Daoy (cell line): ENCODE data around the gene FLAD1. TPM values are rescaled to one million over a fixed set of nuclear protein-coding genes. Genes with fewer than 3 reads are reported as not detected.
A peak's percentile ranks its signal among the peaks of the same experiment; 100 is the strongest.

Experiments
- DNase-seq: peaks from one replicate; pipeline ENCODE4 v3.0.0-alpha.2; 2015; ENCODE audit warnings: low read depth
- total RNA-seq: library from RNA; depleted of rRNA; stranded (reverse); fragments of >200 nt; shearing (Covaris generic); gene quantifications from 2 replicates; pipeline ENCODE4 v1.2.3, GENCODE V29; 2014

The FLAD1 gene
- total RNA-seq, 1 experiment from 2014 or later: 48.1 TPM

DNA sequence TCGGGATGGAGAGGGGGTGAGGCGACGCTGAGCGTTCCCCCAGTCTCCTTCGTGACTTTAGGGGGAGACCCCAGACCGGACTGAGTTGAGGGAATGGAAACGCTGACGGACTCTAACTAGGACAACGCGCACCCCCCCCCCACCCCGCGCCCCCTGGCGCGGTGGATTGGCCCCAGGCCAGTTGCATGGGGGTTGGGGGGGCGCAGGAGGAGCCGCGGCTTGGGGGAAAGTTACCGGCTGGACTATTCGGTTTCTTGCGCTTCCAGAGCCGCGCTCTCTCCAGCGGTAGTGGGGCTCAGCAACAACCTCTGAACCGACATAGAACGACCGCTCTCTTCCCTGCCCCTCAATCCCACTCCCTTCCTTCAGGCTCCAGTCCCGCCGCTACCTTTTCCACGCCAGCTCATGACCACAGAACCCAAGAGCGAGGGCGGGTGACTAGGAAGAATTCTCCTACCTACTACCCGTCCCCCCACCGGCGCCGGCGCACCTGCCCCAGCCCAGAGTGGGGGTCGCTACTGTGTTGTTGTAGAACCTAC lies 20.2 kb downstream of the FLAD1 start:
- DNase-seq: peak; percentile 54

DNA sequence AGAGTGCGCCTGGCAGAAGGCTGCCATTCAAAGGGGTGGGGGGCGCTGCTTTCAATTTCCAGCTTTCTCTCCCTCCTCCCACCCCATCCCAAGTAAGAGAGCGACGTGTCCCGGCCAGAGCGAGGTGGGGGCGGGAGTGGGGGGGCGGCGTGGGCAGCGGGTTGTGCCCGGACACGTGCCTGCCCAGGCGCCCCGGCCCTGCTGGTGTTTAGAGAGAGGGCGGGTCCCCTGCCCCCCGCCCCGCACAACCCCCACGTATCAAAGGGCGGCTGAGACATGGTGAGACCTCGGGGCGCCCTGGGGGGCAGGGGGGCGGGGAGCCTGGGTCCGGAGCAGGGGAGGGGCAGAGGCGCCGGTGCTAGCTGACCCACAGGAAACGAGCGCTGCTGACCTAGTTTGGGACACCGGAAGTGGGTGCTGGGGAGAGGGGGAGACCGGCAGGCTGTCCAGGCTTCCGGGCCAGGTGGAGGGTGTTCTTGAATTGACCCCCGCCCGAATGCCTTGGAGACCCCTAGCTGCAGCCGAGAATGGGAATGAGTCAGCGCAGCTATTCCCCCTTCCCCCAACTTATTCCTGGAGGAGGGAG lies 20.7 kb downstream of the FLAD1 start:
- DNase-seq: peak; percentile 68

DNA sequence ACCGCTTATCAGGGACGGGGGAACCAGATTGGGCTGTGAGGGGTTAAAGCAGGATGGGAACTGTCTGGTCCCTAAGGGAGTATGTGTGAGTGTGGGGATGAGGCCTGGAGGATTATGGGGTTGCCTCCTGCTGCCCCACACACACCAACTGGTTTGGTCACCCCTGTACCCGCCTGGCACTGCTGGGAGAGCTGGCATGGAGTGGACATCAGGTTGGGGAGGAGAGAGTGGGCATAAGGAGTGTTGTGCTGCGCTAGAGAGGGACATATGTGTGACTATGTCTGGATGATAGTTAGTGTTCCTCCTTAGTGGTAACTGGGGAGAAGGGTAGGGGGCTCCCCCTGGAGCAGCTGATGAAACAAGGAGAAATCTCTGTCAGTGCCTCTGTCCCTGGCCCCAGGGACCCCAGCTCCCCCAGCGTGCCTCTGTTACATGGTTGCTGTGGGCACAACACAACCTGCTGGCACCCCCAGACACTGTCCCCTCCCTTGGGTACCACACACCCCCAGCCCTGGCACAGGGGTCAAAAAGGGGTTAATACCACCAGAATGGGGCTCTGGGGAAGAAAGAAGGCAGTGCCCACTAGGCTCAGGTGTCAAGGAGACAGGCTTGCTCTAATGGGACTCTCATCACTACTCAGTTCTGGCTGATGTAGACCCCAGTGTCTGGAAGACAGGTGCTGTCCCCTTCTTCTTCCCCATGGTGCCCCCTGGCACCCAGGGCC lies 21.4 kb downstream of the FLAD1 start:
- no peak for DNase-seq

DNA sequence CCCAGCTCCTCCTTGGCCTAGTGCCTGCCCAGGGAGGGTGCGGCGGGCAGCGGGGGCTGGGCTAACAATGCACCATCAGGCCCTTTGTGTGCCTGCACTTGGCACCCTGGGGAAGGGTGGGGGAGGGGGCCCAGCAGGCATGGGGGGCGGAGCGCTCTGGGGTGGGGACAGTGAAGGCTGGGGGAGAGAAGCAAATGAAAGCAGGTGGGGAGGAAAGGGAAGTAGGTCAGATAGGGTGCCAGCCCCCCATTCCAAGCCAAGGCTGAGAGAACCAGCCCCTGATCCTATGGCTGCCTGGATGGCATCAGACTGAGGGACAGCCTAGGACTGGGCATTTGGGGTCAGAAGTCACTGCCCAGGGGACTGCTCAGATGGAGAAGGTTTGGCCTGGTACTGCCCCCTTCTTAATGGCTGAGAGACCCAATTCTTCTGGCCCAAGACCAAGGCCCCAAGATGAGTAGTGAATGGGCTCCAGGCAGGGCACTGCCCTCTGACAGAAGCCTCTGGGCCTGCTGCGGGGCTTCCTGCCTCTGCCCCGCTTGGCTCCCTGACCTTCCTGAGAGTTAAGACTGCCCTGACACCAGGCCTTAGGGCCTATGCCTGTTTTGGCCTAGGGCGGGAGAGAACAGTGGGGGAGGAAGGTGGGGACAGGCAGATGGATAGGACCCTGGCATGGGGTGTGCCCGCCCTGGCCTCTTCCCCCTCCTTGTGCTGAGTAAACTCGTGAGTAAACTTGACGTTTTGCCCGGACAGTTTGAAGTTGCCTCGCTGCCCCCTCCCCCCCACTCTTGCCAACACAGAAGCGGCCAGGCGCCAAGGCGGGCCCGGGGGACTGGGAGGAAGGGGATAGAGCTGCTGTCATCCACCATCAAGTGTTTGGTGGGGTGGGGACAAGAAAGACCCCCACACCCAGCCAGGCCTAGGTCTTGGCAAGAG lies 22.2 kb downstream of the FLAD1 start:
- peak; percentile 49 for DNase-seq

DNA sequence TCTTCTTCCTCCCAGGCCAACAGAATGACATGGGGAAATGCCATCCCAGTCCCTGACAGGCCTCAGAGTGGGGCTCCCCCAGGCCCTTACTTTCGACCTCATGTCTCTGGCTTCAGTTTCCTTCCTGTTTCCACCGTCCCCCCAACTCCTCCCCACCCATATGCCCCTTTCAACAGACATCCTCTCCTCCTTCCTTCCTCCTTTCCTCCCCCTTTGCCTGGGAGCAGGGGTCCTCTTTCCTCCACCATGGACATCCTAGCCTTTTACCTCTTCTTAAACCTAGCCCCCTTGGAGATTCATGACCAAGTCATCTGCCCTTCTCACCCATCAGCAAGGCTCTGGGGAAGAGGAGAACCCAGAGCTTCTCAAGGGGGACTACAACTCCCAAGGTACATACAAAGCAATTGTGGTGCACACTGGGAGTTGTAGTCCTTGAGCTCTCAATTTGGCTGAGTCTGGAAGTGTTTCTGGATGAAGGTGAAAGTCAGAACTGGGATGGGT lies 23.5 kb downstream of the FLAD1 start:
- DNase-seq: no peak

DNA sequence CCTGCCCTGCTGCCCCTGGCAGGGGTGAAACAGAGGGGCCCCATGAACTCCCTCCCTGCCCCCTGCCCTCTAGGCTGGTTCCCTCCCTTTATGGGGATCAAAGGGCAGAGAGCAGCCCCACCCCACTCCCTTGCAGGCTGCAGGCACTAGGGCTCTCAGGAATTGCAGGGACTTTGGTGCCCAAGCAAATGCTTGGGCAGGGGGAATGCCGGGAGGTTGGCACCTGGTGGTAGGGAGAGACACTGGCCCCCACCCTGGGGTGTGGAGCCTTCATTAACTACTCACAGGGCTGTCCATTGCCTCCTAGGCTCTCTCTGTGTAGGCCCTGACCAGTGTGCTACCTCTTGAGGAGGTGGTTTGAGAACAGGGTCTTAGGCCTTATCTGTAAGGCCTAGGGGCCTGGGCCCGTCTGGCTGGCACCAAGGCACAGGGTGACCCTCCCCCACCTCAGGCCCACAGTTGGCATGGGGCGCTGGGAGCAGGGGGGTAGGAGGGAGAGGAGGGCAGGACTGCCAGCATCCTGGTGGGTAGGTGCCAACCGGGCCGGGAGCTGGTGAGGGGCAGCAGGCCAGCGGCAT lies 24.2 kb downstream of the FLAD1 start:
- no peak for DNase-seq

DNA sequence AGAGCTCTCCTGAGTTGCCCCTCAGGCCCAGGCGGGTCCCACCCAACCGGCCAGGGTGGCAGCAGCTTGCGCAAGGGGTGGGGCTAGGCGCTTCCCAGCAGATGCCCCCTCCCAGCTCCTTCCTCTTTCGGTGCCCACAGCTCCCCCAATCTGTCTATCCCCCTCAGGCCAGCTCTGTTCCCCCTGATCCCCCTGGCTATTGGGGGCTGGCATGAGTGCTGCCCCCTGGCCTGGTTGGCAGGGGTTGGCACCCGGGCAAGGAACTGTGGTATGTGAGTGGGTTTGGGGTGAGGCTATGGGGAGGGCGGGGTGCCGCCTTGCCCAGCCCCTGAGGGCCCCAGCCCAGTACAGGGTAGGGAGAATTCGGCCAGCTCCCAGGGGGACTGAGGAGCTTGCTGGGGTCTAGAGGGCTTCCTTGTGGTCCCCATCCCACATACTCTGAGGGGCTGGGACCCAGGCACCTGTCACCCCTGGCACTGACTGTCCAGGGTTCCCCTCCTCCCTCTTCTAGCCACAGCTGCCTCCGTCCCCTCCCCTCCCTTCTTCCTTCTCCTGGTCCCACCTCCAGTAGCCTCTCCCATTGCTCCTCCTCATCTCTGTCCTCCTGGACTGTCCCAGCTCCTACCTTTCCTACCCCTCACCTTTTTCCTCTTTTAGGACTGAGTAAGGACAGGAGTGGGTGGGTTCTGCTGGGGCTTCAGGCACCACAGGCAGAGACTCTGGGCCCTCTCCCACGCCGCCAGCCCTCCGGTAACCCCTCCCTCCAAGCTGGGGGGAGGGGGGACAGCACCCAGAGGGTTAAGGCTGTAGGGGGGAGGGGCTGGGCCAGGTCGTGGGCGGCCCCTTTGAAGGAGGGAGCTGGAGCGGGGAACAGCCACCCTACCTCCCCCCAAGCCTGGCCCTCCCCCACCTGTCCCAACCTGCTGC lies 25.1 kb downstream of the FLAD1 start:
- no peak for DNase-seq

DNA sequence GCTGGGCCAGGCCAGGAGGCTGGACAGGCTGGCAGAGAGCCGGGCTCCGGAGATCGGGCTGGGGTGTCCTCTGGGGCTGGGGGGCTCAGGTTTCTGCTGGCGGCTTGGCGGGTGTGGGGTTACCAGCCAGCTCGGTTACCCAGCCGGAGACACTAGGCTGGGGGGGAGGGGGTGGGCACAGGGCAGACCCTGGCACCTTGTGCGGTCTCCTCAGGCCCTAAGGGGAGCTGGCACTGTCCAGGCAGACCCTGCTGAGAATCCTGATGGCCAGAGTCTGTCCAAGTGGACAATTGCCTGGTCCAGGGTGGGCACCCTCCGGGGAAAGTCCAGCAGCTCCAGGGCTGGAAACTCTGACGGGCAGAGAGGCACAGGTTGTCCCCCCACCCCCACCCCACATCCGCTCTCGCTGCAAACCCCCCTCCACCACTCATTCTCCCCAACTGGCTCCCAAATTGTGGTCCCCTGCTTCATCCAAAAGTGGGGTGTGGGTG lies 26.1 kb downstream of the FLAD1 start:
- no peak for DNase-seq

DNA sequence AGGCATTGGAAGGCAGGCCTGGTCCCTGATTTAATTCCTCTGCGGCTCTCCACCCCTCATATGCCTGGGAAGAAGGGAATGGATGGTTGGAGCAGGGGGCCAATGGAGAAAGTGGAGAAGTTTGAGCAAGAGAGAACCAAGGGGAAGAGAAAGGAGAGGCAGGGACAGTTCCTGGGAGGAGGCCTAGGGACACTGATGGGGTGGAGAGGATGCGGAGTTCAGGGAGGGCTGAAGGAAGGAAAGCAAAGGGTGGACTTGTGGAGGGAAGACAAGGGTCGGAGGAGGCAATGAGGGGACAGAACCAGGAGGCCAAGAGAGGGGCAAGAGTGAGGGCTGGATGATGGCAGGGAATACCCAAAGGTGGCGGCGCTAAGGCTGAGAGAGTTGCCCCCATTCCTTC lies 26.6 kb downstream of the FLAD1 start:
- no peak for DNase-seq

DNA sequence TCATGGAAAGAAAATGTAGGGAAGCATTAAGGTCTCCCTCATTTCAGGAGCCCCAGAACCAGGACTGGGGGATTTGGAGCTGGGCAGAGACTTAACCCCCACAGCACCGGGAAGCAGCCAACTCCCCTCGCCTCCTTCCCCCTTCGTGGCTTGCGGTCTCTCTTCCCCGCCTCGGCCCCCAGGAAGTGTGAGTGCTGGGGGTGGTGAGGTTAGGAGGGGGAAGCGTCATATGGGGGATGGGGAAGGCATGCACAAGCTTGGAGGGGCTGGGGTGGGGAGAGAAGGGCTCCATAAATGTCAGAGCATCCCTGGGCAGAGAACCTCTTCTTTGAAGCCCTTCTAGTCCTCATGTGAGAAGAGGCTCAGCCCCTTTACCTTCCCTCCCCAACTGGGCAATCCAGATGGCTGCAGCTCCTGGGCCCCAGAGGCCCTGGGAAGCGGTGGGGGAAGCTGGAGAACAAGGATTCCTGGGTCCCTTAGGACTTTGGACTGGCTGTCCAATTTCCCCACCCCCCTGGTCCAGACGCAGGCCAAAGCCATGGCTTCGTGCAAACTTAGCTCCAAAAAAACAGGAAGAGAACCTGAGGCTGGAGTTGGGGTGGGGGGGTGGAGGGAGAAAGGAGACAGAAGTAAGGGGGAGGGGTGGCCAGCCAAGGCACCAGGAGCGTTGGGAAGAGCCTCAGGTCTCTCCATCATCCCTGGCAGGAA lies 27.2 kb downstream of the FLAD1 start:
- no peak for DNase-seq

DNA sequence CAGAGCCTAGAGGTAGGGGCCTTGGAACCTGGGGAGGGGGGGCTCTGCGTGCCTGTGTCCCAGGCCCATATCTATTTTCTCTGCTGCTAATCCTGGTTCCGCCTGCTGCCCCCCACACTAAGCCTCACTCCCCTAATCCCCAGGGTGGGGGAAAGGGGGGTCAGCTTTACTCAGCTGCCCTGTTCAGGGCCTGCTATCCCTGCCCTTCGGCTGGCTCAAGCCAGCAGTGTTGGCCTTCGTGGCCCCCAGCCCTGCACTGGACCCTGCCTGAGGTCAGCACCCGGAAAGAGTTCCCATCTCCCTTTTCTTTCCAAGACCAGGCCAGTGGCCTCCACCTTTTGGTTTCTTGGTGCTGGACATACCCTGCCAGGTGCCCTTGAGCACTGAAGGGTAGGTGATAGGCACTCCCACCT lies 27.9 kb downstream of the FLAD1 start:
- DNase-seq: no peak

DNA sequence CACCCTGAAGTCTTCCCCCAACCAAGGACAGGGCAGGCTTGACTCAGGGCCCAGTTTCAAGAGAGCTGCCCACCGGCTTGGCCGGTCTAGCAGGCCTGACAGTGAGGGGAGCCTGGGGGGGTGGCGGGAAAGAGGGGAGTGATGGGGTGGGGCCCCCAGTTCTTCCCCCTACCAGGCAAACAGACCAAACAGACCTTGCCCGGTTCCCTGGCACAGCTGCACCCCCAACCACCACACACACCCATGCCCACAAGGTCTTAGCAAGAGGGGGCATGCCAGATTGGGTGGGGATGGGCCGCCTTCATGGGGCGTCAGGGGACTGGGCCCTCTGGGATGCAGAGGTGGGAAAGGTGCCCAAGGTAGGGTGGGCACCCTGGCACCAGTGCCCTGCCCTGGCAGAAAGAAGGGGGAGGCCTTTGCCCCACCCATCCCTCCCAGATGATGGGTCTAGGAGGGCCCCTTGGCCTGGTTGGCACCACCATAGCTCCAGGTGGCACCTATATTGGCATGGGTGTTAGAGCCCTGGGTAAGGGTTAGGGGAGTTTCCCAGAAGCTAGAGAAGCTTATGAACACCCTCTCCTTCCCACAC lies 28.4 kb downstream of the FLAD1 start:
- no peak for DNase-seq

DNA sequence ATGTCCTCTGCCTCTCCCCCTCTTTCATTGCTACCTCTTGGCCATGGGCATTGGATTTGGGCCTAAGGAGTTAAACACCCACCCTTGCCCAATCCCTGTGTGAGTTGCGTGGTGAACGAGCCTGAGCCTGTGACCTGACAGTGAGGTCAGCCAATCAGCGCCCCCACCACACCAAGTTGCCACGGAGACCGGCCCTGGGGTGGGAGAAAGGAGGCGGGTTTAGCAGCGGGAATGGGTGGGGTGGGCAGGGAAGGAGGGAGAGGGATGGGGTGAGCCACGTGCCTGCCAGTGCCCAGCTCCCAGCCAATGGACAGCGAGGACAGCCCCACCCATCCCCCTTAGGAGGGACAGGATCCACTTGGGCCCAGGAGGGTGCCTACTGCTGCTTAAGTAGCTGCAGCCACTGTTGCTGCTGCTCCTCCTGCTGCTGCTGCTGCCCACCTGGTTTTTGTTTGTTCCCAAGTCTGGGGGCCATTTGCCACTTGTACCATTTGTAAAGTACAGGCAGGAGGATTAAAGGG lies 28.9 kb downstream of the FLAD1 start:
- DNase-seq: peak; percentile 58

DNA sequence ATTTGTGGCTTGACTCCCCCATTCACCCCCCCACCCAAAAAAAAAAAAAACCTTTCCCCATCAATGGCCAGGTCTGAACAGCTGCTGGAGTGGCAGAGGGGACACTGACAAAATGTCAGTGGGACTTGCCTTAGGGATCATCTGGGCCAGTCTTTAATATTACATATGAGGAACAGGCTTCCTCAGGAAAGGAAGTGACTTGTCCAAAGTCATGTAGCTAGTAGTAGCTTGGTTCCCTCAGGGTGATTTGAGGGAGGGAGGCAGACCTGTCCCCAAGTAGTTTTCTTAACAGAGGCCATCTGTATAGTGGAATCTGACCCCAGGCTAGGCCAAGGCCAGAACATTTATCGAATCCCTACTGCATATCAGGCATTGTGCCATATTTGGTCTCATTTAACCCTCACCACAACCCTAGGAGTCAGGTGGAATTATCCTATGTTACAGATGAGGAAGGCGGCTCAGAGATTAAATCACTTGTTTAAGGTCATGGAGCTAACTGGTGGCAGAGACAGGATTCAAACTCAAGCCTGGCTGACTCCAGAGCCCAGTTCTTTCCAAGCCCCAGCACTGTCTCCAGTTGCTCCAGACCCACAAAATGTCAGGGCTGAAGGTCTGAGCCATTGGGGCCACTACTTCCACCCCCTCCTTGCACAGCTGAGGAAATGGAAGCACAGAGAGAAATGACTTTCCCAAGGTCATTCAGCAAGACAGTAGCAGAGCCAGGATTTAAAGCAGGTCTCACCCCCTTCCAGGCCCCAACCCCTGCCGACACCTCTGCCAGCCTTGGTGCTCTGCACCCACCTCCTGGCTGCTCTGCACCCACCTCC lies 29.8 kb downstream of the FLAD1 start:
- no peak for DNase-seq

DNA sequence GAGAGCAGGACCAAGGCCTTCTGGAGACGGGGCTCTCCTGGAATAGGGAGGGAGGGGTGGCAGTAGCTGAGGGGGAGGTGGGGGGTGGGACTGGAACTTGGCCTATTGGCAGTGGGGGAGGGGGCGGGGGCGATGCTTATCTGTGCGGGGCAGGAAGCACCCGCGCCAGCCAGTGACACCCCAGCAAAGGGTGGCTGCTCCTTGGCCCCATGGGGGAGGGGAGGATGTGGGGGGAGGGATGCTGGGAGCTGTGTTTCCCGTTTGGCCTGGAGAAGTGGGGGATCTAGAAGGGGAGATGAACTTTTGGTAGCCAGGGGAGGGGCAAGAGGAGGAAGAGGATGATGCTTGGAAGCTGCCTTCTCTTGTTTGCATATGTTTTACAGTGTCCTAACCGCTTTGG lies 30.5 kb downstream of the FLAD1 start:
- no peak for DNase-seq

DNA sequence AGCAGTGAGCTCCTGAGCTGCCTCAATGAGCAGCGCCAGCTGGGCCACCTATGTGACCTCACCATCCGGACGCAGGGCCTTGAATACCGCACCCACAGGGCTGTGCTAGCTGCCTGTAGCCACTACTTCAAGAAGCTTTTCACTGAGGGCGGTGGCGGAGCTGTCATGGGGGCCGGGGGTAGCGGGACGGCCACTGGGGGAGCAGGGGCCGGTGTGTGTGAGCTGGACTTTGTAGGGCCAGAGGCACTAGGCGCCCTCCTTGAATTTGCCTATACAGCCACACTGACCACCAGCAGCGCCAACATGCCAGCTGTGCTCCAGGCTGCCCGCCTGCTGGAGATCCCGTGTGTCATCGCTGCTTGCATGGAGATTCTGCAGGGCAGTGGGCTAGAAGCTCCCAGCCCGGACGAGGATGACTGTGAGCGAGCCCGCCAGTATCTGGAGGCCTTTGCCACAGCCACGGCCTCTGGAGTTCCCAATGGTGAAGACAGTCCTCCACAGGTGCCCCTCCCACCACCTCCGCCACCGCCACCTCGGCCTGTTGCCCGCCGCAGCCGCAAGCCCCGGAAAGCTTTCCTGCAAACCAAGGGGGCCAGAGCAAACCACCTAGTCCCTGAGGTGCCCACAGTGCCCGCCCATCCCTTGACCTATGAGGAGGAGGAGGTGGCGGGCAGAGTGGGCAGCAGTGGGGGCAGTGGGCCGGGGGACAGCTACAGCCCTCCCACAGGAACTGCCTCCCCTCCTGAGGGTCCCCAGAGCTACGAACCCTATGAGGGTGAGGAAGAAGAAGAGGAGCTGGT lies 31.8 kb downstream of the FLAD1 start:
- no peak for DNase-seq

DNA sequence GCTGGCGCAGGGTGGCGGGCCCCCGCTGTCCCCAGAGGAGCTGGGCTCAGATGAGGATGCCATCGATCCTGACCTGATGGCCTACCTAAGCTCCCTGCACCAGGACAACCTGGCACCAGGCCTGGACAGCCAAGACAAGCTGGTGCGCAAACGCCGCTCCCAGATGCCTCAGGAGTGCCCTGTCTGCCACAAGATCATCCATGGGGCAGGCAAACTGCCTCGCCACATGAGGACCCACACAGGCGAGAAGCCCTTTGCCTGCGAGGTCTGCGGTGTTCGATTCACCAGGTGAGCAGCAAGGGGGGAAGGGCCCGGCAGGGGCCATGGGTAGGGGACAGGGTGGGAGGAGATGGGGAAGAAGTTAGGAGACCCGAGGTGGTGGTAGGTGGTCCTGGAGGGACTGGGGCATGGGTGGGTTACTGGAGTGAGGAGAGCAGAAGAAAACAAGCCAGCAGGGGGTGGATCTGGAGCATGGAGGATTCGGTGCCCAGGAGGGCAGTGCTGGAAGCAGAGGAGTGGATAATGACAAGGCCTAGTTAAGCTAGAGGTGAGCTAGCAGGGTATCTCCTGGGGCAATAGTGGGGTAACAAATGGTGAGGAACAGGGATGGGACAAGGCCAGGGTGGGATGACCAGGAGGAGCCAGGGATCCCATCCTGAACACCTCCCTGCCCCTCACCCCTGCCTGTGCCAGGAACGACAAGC lies 32.5 kb downstream of the FLAD1 start:
- no peak for DNase-seq
